K562 (cell line): ENCODE data around the gene PTPRO. TPM values are rescaled to one million over a fixed set of nuclear protein-coding genes. Genes with fewer than 3 reads are reported as not detected.

Source experiments
- ATAC-seq: fragments of 200-7000 bp; cut with Tn5 transposase; 3 replicates; pipeline ENCODE4 v1.9.1; 2020; ENCODE audit warnings: moderate library complexity
- BruUV-seq: library from RNA; stranded (reverse); fragments of 400-500 nt; replicated peaks from 2 replicates; lab custom pipeline; 2021; lab: Mats Ljungman, UMichigan
- CTCF ChIA-PET: fragments of 300-600 bp; formaldehyde crosslinking; extraction: SDS; loops from one replicate; lab custom pipeline; 2021; ENCODE audit warnings: low intra/inter-chr PET ratio; lab: Yijun Ruan, JAX
- POLR2A ChIA-PET: fragments of 300-600, 350-650 bp; sonication (Branson Sonifier 250); formaldehyde crosslinking; extraction: SDS; loops from one replicate; lab custom pipeline; 2021; ENCODE audit warnings: antibody characterized with exemption, inconsistent platforms; lab: Yijun Ruan, JAX
- DNase-seq, 4 experiments: peaks; one replicate each; pipeline versions ENCODE4 v3.0.0 to v3.0.0-alpha.2; 2011 to 2018; ENCODE audit warnings: low spot score in 3 of 4, mixed read lengths in 3 of 4; ENCODE audit errors: extremely low read depth in 1 of 4
- FAIRE-seq: peaks from 2 replicates; lab custom pipeline; 2011; peaks lifted over from hg19 to GRCh38; lab: Jason Lieb, UNC
- H2AFZ ChIP-seq: 2 replicates; pipeline ENCODE4 v1.6.0; 2011; ENCODE audit warnings: low read depth, low read length, control low read depth, inconsistent platforms
- H3K27ac ChIP-seq: fragments of 200-600 bp; 3 replicates; pipeline ENCODE4 v1.8.0; 2011; ENCODE audit warnings: low read depth, mild to moderate bottlenecking, control low read depth, inconsistent platforms, low read length, moderate library complexity, mixed read lengths; ENCODE audit errors: extremely low read depth
- H3K27me3 ChIP-seq, 2 experiments: fragments of 300-600 bp in 1 of 2; 2 replicates in 1 of 2; 3 replicates in 1 of 2; pipeline versions ENCODE4 v1.6.0 to v1.8.0; 2011; ENCODE audit warnings: inconsistent platforms in 2 of 2, low read length in 2 of 2, mild to moderate bottlenecking in 1 of 2, mixed read lengths in 1 of 2, moderate library complexity in 1 of 2; ENCODE audit not compliant: control insufficient read depth in 2 of 2, insufficient read depth in 2 of 2
- H3K36me3 ChIP-seq: fragments of 300-600 bp; 3 replicates; pipeline ENCODE4 v1.8.0; 2011; ENCODE audit warnings: mild to moderate bottlenecking, low read length, inconsistent platforms; ENCODE audit not compliant: control insufficient read depth, insufficient read depth
- H3K4me1 ChIP-seq, 2 experiments: fragments of 200-600 bp in 1 of 2; replicated peaks in 1 of 2; 2 replicates in 1 of 2; 3 replicates in 1 of 2; pipeline versions ENCODE4 v1.5.1 to v1.8.0; 2011; ENCODE audit warnings: inconsistent platforms in 2 of 2, low read length in 2 of 2, mild to moderate bottlenecking in 1 of 2, mixed read lengths in 1 of 2, moderate library complexity in 1 of 2; ENCODE audit not compliant: control insufficient read depth in 2 of 2, insufficient read depth in 2 of 2
- H3K4me2 ChIP-seq: 2 replicates; pipeline ENCODE4 v1.6.1; 2011; ENCODE audit warnings: low read length, control low read depth, inconsistent platforms, mixed read lengths; ENCODE audit not compliant: insufficient read depth
- H3K4me3 ChIP-seq: fragments of 200-600 bp; sonication (generic), shearing (Covaris generic); 2 replicates; pipeline ENCODE4 v1.5.1; 2016; ENCODE audit warnings: control low read depth, inconsistent platforms
- H3K79me2 ChIP-seq: fragments of 200-600 bp; 3 replicates; pipeline ENCODE4 v1.8.0; 2011; ENCODE audit warnings: low read length, inconsistent platforms; ENCODE audit not compliant: control insufficient read depth, insufficient read depth
- H3K9ac ChIP-seq, 2 experiments: 2 replicates each; pipeline versions ENCODE4 v1.6.0 to v1.6.1; 2011; ENCODE audit warnings: low read depth in 2 of 2, low read length in 2 of 2, control low read depth in 1 of 2, inconsistent platforms in 1 of 2, mild to moderate bottlenecking in 1 of 2, mixed read lengths in 1 of 2; ENCODE audit not compliant: insufficient read depth in 1 of 2
- H3K9me1 ChIP-seq: one replicate; pipeline ENCODE4 v1.6.0; 2011; ENCODE audit warnings: inconsistent platforms, mild to moderate bottlenecking, low read length, moderate library complexity; ENCODE audit not compliant: control insufficient read depth, insufficient read depth
- H3K9me3 ChIP-seq: replicated peaks from 2 replicates; pipeline ENCODE4 v1.5.1; 2011; ENCODE audit warnings: low read depth, low read length, inconsistent platforms; ENCODE audit not compliant: control insufficient read depth, insufficient read depth
- H4K20me1 ChIP-seq: replicated peaks from 2 replicates; pipeline ENCODE4 v1.6.1; 2011; ENCODE audit warnings: low read length, inconsistent platforms, mixed read lengths; ENCODE audit not compliant: control insufficient read depth, insufficient read depth
- BCLAF1 ChIP-seq, 2 experiments: fragments of 450-650 bp in 1 of 2; IDR thresholded peaks; 2 replicates each; pipeline ENCODE4 v1.6.1; 2011 to 2017; ENCODE audit warnings: low read depth in 2 of 2, antibody characterized with exemption in 1 of 2, borderline replicate concordance in 1 of 2, low read length in 1 of 2, mild to moderate bottlenecking in 1 of 2, mixed read lengths in 1 of 2; ENCODE audit not compliant: control insufficient read depth in 1 of 2
- CBX3 ChIP-seq, 2 experiments: IDR thresholded peaks; 1 replicate in 1 of 2; 2 replicates in 1 of 2; pipeline ENCODE4 v1.6.1; 2012; ENCODE audit warnings: inconsistent platforms in 2 of 2, low read length in 2 of 2, borderline replicate concordance in 1 of 2, control low read depth in 1 of 2
- CHD1 ChIP-seq: fragments of 200-600 bp; sonication (generic); IDR thresholded peaks from one replicate; pipeline ENCODE4 v1.6.1; 2012; ENCODE audit warnings: mild to moderate bottlenecking, moderate library complexity, low read length, inconsistent platforms
- GTF2F1 ChIP-seq: IDR thresholded peaks from 2 replicates; pipeline ENCODE4 v1.6.1; 2011; ENCODE audit warnings: low read depth, low read length, improper control_type of control experiment
- MAZ ChIP-seq, 2 experiments: fragments of 450-650 bp in 1 of 2; sonication (generic) in 1 of 2; formaldehyde crosslinking; IDR thresholded peaks in 1 of 2; conservative IDR thresholded peaks in 1 of 2; 2 replicates each; pipeline versions ENCODE4 v1.4.0 to v1.5.0; 2020; ENCODE audit warnings: mild to moderate bottlenecking in 1 of 2, missing genetic modification reagents in 1 of 2
- PHB ChIP-seq: fragments of 250-450 bp; sonication (Bioruptor Pico); IDR thresholded peaks from 2 replicates; pipeline ENCODE4 v1.5.0; 2021
- PHF20 ChIP-seq: fragments of 450-650 bp; IDR thresholded peaks from 2 replicates; pipeline ENCODE4 v1.6.1; 2018; ENCODE audit not compliant: partially characterized antibody
- POLR2A ChIP-seq: fragments of 450-650 bp; conservative IDR thresholded peaks from 2 replicates; pipeline ENCODE4 v1.6.1; 2016
- PRDM10 ChIP-seq: fragments of 450-650 bp; IDR thresholded peaks from 2 replicates; pipeline ENCODE4 v1.6.1; 2018; ENCODE audit not compliant: partially characterized antibody
- RCOR1 ChIP-seq, 2 experiments: IDR thresholded peaks; 2 replicates each; pipeline ENCODE4 v1.6.1; 2012; ENCODE audit warnings: low read depth in 2 of 2, low read length in 2 of 2, borderline replicate concordance in 1 of 2, improper control_type of control experiment in 1 of 2
- RHOXF2B ChIP-seq: fragments of 250-450 bp; sonication (Bioruptor Pico); conservative IDR thresholded peaks from 2 replicates; pipeline ENCODE4 v1.5.1; 2021
- RUNX1 ChIP-seq: sonication (generic); IDR thresholded peaks from 2 replicates; pipeline ENCODE4 v1.6.1; 2016; ENCODE audit warnings: antibody characterized with exemption, low read depth
- YY1 ChIP-seq, 3 experiments: IDR thresholded peaks; 2 replicates each; pipeline ENCODE4 v1.6.1; 2011; ENCODE audit warnings: low read length in 2 of 3, mild to moderate bottlenecking in 2 of 3, moderate library complexity in 2 of 3, borderline replicate concordance in 1 of 3, control low read depth in 1 of 3, low read depth in 1 of 3; ENCODE audit not compliant: insufficient read depth in 3 of 3, insufficient replicate concordance in 2 of 3, control insufficient read depth in 1 of 3, insufficient read length in 1 of 3; ENCODE audit errors: extremely low read depth in 1 of 3
- ZNF354B ChIP-seq: fragments of 250-450 bp; sonication (Bioruptor Pico); IDR thresholded peaks from 2 replicates; pipeline ENCODE4 v1.4.0; 2020
- WGBS: fragments of 100-300 bp; shearing (Covaris generic); methylation state at CpG from one replicate; pipeline ENCODE4 v1.1.6; 2016; ENCODE audit warnings: low coverage, mixed read lengths; ENCODE audit not compliant: insufficient coverage; ENCODE audit errors: missing lambda C conversion rate; 5-methylcytosine and 5-hydroxymethylcytosine counted together
- in situ Hi-C: fragments of 300-500 bp; cut with MboI; formaldehyde crosslinking; loops from 4 replicates; pipeline ENCODE4 v1.15.0; 2018; ENCODE audit warnings: inconsistent platforms, mixed read lengths
- intact Hi-C: fragments of 100-400 bp; cut with micrococcal nuclease; formaldehyde crosslinking; loops from 2 replicates; pipeline ENCODE4 v1.14.2; 2022
- polyA plus RNA-seq, 8 experiments: library from polyadenylated mRNA; depleted of rRNA in 4 of 8; stranded (reverse) in 5 of 8; unstranded in 3 of 8; fragments of >200 nt; fragmentation: Nextera tagmentation in 2 of 8; fragmentation: Illumina TruSeq in 1 of 8; extraction: Ambion mirVana in 2 of 8; extraction: Trizol in 1 of 8; gene quantifications; 2 replicates each; pipeline versions ENCODE4 v1.2.1 to v1.2.3, GENCODE V29; 2011 to 2014; ENCODE audit warnings: inconsistent platforms in 1 of 8, missing spikeins in 1 of 8
- total RNA-seq, 7 experiments: library from RNA; depleted of rRNA in 6 of 7; stranded (reverse); fragments of >200 nt in 6 of 7; fragmentation: Illumina TruSeq in 2 of 7; extraction: Trizol in 2 of 7; gene quantifications; 2 replicates each; pipeline versions ENCODE4 v1.2.1 to v1.2.3, GENCODE V29; 2011 to 2021; ENCODE audit warnings: low replicate concordance in 1 of 7
- TF ChIP-seq, protein P1 (sequence below): fragments of 450-650 bp; formaldehyde crosslinking; IDR thresholded peaks from 2 replicates; pipeline ENCODE4 v1.4.0; 2020; ENCODE audit warnings: mild to moderate bottlenecking, mixed read lengths

The PTPRO gene
- total and polyA plus RNA-seq, 9 of the 15 experiments (the other 6 are each of a cell fraction or from before 2014, with no cell fraction given) = 0.22 TPM; not detected in 8

GRCh38 chr12:15411842-15412241 is 89.5 kb downstream of the PTPRO start:
- Histone ChIP-seq H4K20me1 (no peaks in the 10 kb centered on the region), H3K27me3 (no peaks in the 10 kb centered on the region), H2AFZ (no peak overlapping the region), H3K27ac (no peak overlapping the region), H3K4me3 (no peak overlapping the region), H3K4me2 (no peak overlapping the region), H3K4me1 (no peaks in the 10 kb centered on the region), H3K36me3 (no peaks in the 10 kb centered on the region), H3K9me3 (no peaks in the 10 kb centered on the region), H3K79me2 (no peaks in the 10 kb centered on the region), H3K9me1 (no peaks in the 10 kb centered on the region), H3K9ac (no peak overlapping the region)
- WGBS = 0% methylated on average over 3 of the region's 3 CpGs
- POLR2A ChIA-PET = no interaction called here
- CTCF ChIA-PET = no interaction called here
- FAIRE-seq (no peak), DNase-seq (no peak), ATAC-seq (no peak)
- intact Hi-C loops = no loop called here
- no TSS peak for BruUV-seq
- in situ Hi-C loops = no loop called here
- TF ChIP-seq ZNF354B (CRISPR knock-in tag) (no peak), MAZ (CRISPR knock-in tag; conservative IDR thresholded peaks at IDR 0.05 in 1 of 2, IDR thresholded peaks at IDR 0.05 in 1 of 2) (no peak), POLR2A (no peak), YY1 (IDR thresholded peaks at IDR 0.05; ENCODE audit: borderline replicate concordance in 1 of 3, control insufficient read depth in 1 of 3, extremely low read depth in 1 of 3, insufficient read depth in 3 of 3, insufficient read length in 1 of 3, insufficient replicate concordance in 2 of 3, low read depth in 1 of 3, low read length in 2 of 3) (no peak), CBX3 (IDR thresholded peaks at IDR 0.05; ENCODE audit: borderline replicate concordance in 1 of 2, low read length in 2 of 2) (no peak), CHD1 (no peak), PHF20 (no peak), PRDM10 (no peak), GTF2F1 (no peak), PHB (no peak), BCLAF1 (IDR thresholded peaks at IDR 0.05; ENCODE audit: borderline replicate concordance in 1 of 2, control insufficient read depth in 1 of 2, low read depth in 2 of 2, low read length in 1 of 2) (no peak), RCOR1 (IDR thresholded peaks at IDR 0.05; ENCODE audit: borderline replicate concordance in 1 of 2, low read depth in 2 of 2, low read length in 2 of 2) (no peak), RHOXF2B (CRISPR knock-in tag) (no peak), RUNX1 (no peak)
- TF ChIP-seq, protein P1, sequence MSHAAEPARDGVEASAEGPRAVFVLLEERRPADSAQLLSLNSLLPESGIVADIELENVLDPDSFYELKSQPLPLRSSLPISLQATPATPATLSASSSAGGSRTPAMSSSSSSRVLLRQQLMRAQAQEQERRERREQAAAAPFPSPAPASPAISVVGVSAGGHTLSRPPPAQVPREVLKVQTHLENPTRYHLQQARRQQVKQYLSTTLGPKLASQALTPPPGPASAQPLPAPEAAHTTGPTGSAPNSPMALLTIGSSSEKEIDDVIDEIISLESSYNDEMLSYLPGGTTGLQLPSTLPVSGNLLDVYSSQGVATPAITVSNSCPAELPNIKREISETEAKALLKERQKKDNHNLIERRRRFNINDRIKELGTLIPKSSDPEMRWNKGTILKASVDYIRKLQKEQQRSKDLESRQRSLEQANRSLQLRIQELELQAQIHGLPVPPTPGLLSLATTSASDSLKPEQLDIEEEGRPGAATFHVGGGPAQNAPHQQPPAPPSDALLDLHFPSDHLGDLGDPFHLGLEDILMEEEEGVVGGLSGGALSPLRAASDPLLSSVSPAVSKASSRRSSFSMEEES (CRISPR knock-in tag) = no peak
